Activated naive CD8-positive, alpha-beta T cell treated with anti-CD3 and anti-CD28 coated beads, Interleukin-2, amount 50 U/mL, for 16 hours (primary cell): ENCODE measurements around the gene RRAS.
A peak's percentile ranks its signal among the peaks of the same experiment; 100 is the strongest.

Experiments
- DNase-seq: peaks from one replicate; pipeline ENCODE4 v3.0.0-alpha.2; 2020; ENCODE audit warnings: low read depth, low spot score

RRAS gene

DNA sequence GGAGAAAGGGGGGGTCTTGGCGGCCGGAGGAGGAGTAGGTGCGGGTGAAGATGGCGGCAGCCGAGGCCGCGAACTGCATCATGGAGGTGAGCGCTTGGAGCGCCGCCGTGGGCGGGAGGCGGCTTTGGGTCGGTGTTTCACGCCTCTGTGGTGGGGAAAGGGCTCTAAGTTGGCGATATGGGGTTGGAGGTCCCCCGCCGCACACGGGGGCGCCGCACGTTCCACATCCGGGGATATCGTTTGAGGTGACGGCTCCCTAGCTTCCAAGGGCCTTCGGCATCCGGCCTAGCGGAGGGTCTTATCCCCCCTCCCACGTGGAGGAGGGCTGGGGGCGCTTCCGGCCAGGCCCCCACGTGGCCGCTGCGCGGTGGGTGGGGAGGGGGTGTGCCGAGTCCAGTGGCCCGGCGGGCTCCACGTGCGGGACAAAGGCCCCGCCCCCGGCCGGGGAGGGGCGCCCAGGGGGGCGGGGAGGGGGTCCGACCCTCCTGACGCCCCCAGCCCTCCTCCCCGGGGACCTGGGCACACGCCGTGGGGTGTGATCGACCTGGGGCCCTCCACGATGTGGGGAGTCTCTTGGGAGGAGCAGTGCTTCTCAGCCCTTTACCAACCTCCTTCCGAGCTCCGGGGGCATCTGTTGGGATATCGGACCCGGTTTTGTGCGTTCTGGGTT, 37.4 kb upstream of the RRAS start, which contains the start of gene PRMT1:
TSS of gene PRMT1 (plus strand) at position 41 of the 670 bp plus-strand sequence. CDS start at position 51, 10 bp downstream.
- no peak for DNase-seq

GRCh38 chr19:49676784-49677230, 36.9 kb upstream of the RRAS start:
- DNase-seq = peak; percentile 98

- no peak for DNase-seq
Measured at GRCh38 chr19:49676136-49676783, 36.3 kb upstream of the RRAS start.

- peak; percentile 58 for DNase-seq
Measured at GRCh38 chr19:49672131-49672919, 32.4 kb upstream of the RRAS start.

DNA sequence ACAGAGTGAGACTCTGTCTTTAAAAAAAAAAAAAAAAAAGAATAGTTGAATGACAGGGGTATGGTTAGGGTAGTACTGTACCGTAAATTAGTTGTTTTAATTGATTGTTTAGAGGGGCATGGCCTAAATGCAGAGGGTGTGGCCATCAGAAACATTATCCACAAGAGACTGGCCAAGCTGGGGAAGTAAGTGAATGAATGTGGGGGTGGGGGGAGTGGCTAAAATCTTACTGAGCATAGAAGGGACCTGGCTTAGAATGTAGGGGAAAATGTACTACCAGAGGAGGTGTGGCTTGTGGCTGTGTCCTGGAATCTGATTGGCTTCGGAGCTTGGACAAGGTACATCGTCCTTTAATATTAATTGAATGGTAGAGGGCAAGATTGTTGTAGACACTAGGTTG, 29.6 kb upstream of the RRAS start:
- no peak for DNase-seq

DNA sequence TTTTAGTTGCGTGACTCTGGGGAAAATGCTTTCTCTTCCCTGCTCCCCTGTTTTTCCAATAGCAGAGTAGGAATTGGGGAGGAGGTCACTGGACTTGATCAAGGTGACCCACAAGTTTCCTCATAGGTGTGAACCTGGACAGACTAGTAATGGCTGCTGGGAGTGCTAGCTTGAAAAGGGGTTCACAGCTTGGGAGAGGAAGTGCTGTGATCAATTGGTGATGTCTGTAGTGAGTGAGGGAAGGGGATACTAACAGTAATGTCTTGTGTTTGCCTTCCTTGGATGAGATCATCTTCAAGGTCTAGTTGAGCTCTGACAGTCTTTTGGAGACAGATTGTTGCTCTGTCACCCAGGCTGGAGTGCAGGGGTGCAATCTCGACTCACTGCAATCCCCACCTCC, 27.5 kb upstream of the RRAS start:
- no peak for DNase-seq

DNA sequence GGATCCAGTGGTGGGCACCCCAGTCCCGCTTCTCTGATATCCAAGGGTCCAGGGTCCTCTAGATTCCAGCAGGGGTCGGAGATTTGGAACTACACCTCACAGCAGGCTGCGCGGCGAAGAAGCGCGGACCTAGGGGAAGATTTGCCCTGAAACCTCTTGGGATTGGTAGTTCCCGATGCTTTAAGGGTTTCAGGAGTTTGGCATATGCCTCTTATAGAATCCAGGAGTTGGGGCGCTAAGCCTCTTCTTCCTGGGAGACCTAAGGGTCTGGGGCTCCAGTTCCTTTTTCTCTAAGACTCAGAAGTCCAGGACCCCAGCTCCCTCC, 26.1 kb upstream of the RRAS start:
- no peak for DNase-seq

GRCh38 chr19:49665351-49666119, 25.6 kb upstream of the RRAS start, which contains the start of the genes BCL2L12 and IRF3:
BCL2L12 (plus strand) TSS chr19:49665933; CDS start chr19:49666693, 760 bp downstream.
IRF3 (minus strand) TSS chr19:49665857; CDS start chr19:49664838, 1,019 bp downstream.
- DNase-seq = peak; percentile 97

- no peak for DNase-seq
Measured at GRCh38 chr19:49665036-49665350, 25.1 kb upstream of the RRAS start.

GRCh38 chr19:49664171-49665035, 24.5 kb upstream of the RRAS start:
- DNase-seq = peak; percentile 74

- no peak for DNase-seq
Measured at GRCh38 chr19:49663224-49663623, 23.3 kb upstream of the RRAS start.

GRCh38 chr19:49662011-49662410, 22.1 kb upstream of the RRAS start:
- no peak for DNase-seq

DNA sequence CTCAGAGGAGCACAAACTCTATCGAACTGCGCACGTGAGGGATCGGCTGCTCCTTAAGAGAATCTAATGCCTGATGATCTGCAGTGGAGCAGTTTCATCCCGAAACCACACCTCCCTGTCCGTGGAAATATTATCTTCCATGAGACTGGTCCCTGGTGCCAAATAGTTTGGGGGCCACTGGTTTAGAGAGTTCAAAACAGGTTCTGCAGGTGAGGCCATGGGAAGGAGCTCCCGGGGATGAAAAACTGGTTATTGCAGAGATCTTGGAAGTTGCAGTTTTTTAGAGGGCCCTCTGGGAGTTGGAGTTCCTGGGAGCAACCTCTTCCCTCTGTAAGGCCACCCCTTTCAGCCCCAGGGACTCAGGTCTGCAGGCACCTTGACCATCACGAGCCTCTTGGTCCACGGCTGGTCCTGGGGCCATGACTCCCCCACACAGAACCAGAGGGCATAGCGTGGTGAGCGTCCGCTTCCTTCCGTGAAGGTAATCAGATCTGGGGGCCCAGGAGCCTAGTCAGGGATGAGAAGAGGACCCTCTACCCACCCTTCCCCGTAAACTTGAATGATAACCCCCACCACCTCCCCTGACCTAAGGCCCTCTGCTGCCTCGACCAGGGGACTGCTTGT, 20.5 kb upstream of the RRAS start:
- no peak for DNase-seq

- DNase-seq = no peak
Measured at GRCh38 chr19:49658566-49659442, 18.9 kb upstream of the RRAS start.

DNA sequence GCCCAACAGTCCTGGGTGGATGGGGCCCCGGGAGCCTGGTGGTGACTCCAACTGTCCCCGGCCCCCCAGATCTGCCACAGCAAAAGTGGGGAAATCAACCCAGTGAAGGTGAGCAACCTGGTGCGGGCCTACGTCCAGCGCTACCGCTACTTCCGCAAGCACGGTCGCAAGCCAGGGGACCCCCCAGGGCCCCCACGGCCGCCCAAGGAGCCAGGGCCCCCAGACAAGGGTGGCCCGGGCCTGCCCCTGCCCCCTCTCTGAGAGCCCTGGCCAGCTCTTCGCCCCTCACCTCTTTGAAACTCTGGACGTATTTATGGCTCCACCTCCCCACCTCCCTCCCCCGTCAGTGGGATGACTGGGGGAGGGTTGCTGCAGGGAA, 18.2 kb upstream of the RRAS start:
- no peak for DNase-seq

- DNase-seq = no peak
Measured at GRCh38 chr19:49657493-49658138, 17.7 kb upstream of the RRAS start.

DNA sequence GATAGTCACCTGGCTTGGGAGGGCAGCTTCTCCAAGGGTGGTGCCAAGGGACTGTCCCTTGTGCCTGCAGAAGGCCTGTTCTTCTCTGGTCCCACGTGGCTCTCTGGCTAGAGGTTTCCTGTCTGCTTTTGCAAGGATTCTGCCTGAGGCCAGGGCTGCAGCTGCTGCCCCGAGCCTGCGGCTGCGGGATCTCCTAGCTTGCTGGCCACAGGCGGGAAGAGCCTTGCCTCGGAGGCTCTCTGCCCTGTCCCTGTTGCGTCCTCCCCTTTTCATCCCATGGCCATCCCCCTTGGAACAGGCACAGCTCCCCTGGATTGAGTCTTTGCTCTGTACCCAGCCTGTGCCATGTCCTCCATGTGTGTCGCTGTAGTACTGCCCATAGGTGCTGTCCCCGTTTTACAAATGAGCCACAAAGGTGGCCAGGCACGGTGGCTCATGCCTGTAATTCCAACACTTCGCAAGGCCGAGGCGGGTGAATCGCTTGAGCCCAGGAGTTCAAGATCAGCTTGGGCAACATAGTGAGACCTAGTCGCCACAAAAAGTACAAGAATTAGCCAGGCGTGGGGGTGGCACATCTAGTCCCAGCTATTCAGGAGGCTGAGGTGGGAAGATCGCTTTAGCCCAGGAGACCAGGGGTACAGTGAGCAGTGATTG, 16.6 kb upstream of the RRAS start:
- no peak for DNase-seq
